Endothelial cell of umbilical vein (primary cell): ENCODE measurements around the gene TFAM. TPM values are rescaled to one million over a fixed set of nuclear protein-coding genes. Genes with fewer than 3 reads are reported as not detected.

ENCODE experiments used
- BruUV-seq: library from RNA; stranded (reverse); fragments of 400-500 nt; replicated peaks from 2 replicates; lab custom pipeline; 2021; lab: Mats Ljungman, UMichigan
- CTCF ChIA-PET: fragments of 300-600, 350-600 bp; sonication (Branson Sonifier 250); formaldehyde crosslinking; loops from one replicate; lab custom pipeline; 2021; ENCODE audit warnings: antibody characterized with exemption, inconsistent platforms; lab: Charles Lee
- POLR2A ChIA-PET: fragments of 300-600, 350-600 bp; sonication (Branson Sonifier 250); formaldehyde crosslinking; loops from one replicate; lab custom pipeline; 2021; ENCODE audit warnings: antibody characterized with exemption, inconsistent platforms; lab: Charles Lee
- DNase-seq: peaks from one replicate; pipeline ENCODE4 v3.0.0-alpha.2; 2011; ENCODE audit warnings: low read depth, low spot score
- FAIRE-seq: peaks from 2 replicates; lab custom pipeline; 2011; peaks lifted over from hg19 to GRCh38; lab: Jason Lieb, UNC
- H2AFZ ChIP-seq: 2 replicates; pipeline ENCODE4 v1.6.0; 2012; ENCODE audit warnings: low read depth, low read length, control low read depth, inconsistent platforms
- H3K27ac ChIP-seq: 2 replicates; pipeline ENCODE4 v1.5.1; 2011; ENCODE audit warnings: low read depth, mild to moderate bottlenecking, control low read depth, low read length, moderate library complexity; ENCODE audit not compliant: insufficient read depth
- H3K27me3 ChIP-seq, 2 experiments: 2 replicates each; pipeline versions ENCODE4 v1.6.0 to v1.6.1; 2011; ENCODE audit warnings: low read length in 2 of 2, mixed read lengths in 1 of 2; ENCODE audit not compliant: control insufficient read depth in 2 of 2, insufficient read depth in 2 of 2
- H3K36me3 ChIP-seq, 2 experiments: 2 replicates in 1 of 2; 3 replicates in 1 of 2; pipeline ENCODE4 v1.5.1; 2011; ENCODE audit warnings: low read length in 2 of 2, mild to moderate bottlenecking in 1 of 2, moderate library complexity in 1 of 2; ENCODE audit not compliant: control insufficient read depth in 2 of 2, insufficient read depth in 2 of 2; ENCODE audit errors: extremely low read depth in 1 of 2
- H3K4me1 ChIP-seq: 3 replicates; pipeline ENCODE4 v1.5.1; 2011; ENCODE audit warnings: mild to moderate bottlenecking, low read length; ENCODE audit not compliant: control insufficient read depth, insufficient read depth; ENCODE audit errors: extremely low read depth
- H3K4me2 ChIP-seq: 2 replicates; pipeline ENCODE4 v1.6.1; 2011; ENCODE audit warnings: low read length, control low read depth, mixed read lengths; ENCODE audit not compliant: insufficient read depth
- H3K4me3 ChIP-seq, 3 experiments: fragments of 200-600 bp in 1 of 3; sonication (generic), shearing (Covaris generic) in 1 of 3; replicated peaks in 1 of 3; 2 replicates each; pipeline ENCODE4 v1.5.1; 2011 to 2016; ENCODE audit warnings: control low read depth in 3 of 3, low read length in 3 of 3, mild to moderate bottlenecking in 2 of 3, inconsistent platforms in 1 of 3, low read depth in 1 of 3, moderate library complexity in 1 of 3; ENCODE audit not compliant: insufficient read depth in 1 of 3
- H3K79me2 ChIP-seq: 2 replicates; pipeline ENCODE4 v1.6.0; 2012; ENCODE audit warnings: low read length, inconsistent platforms; ENCODE audit not compliant: control insufficient read depth, insufficient read depth
- H3K9ac ChIP-seq: replicated peaks from 2 replicates; pipeline ENCODE3; 2011; ENCODE audit warnings: low read length, control low read depth; ENCODE audit not compliant: insufficient read depth; ENCODE audit errors: extremely low read depth
- H3K9me1 ChIP-seq: replicated peaks from 3 replicates; pipeline ENCODE4 v1.6.0; 2011; ENCODE audit warnings: mild to moderate bottlenecking, low read length; ENCODE audit not compliant: control insufficient read depth, insufficient read depth; ENCODE audit errors: extremely low read depth
- H3K9me3 ChIP-seq: replicated peaks from 2 replicates; pipeline ENCODE4 v1.5.1; 2012; ENCODE audit warnings: low read length, inconsistent platforms; ENCODE audit not compliant: control insufficient read depth, insufficient read depth
- H4K20me1 ChIP-seq: replicated peaks from 2 replicates; pipeline ENCODE3; 2011; ENCODE audit warnings: mild to moderate bottlenecking, low read length; ENCODE audit not compliant: control insufficient read depth, insufficient read depth; ENCODE audit errors: extremely low read depth
- EZH2 ChIP-seq: IDR thresholded peaks from 2 replicates; pipeline ENCODE4 v1.6.1; 2012; ENCODE audit warnings: borderline replicate concordance, low read depth, mild to moderate bottlenecking, moderate library complexity, low read length, inconsistent platforms; ENCODE audit not compliant: severe bottlenecking
- FOS ChIP-seq: IDR thresholded peaks from 2 replicates; pipeline ENCODE4 v1.6.1; 2011; ENCODE audit warnings: mild to moderate bottlenecking, low read length, moderate library complexity, borderline replicate concordance; ENCODE audit not compliant: insufficient read depth
- GATA2 ChIP-seq: IDR thresholded peaks from 2 replicates; pipeline ENCODE4 v1.7.0; 2011; ENCODE audit warnings: low read depth, mild to moderate bottlenecking, moderate library complexity, mixed read lengths, low read length; ENCODE audit not compliant: insufficient read length, insufficient read depth
- JUN ChIP-seq: IDR thresholded peaks from 2 replicates; pipeline ENCODE4 v1.6.1; 2011; ENCODE audit warnings: borderline replicate concordance, low read depth; ENCODE audit not compliant: insufficient read length, insufficient read depth
- MYC ChIP-seq: IDR thresholded peaks from one replicate; pipeline ENCODE4 v1.6.1; 2011; ENCODE audit warnings: mild to moderate bottlenecking, low read depth, low read length
- POLR2A ChIP-seq: IDR thresholded peaks from 2 replicates; pipeline ENCODE4 v1.6.1; 2012; ENCODE audit warnings: low read depth, mild to moderate bottlenecking, control low read depth, low read length
- POLR2AphosphoS5 ChIP-seq: IDR thresholded peaks from 2 replicates; pipeline ENCODE4 v1.6.1; 2012; ENCODE audit warnings: low read depth, mild to moderate bottlenecking, control low read depth, low read length, moderate library complexity; ENCODE audit not compliant: insufficient read depth
- dilution Hi-C: fragments of 300-500 bp; cut with MboI; formaldehyde crosslinking; loops from one replicate; pipeline ENCODE4 v1.15.0; 2019; ENCODE audit warnings: low sequenced_read_pairs; ENCODE audit not compliant: extremely low pct_ligation_motif_present
- intact Hi-C: fragments of 100-400 bp; cut with micrococcal nuclease; formaldehyde crosslinking; loops from one replicate; pipeline ENCODE4 v1.10.0; 2022
- polyA plus RNA-seq, 4 experiments: library from polyadenylated mRNA; depleted of rRNA in 3 of 4; stranded (reverse) in 3 of 4; unstranded in 1 of 4; fragments of >200 nt; gene quantifications; 2 replicates each; pipeline versions ENCODE4 v1.2.1 to v1.2.3, GENCODE V29; 2011 to 2012; ENCODE audit warnings: missing spikeins in 1 of 4
- total RNA-seq: library from RNA; stranded (reverse); gene quantifications from 2 replicates; pipeline ENCODE4 v1.2.3, GENCODE V29; 2021
- TF ChIP-seq, protein P1 (sequence below): IDR thresholded peaks from 2 replicates; pipeline ENCODE4 v1.6.1; 2011; ENCODE audit not compliant: insufficient read depth, insufficient read length
- TF ChIP-seq, protein P2 (sequence below), 2 donors: IDR thresholded peaks; 1 replicate in 1 of 2; 2 replicates in 1 of 2; pipeline ENCODE4 v1.5.1; 2011; ENCODE audit warnings: low read length in 2 of 2, mild to moderate bottlenecking in 2 of 2, moderate library complexity in 2 of 2, control low read depth in 1 of 2, inconsistent platforms in 1 of 2, low read depth in 1 of 2; ENCODE audit not compliant: insufficient read depth in 1 of 2; ENCODE audit errors: extremely low read depth in 1 of 2

The TFAM gene
- total and polyA plus RNA-seq, 2 donors (not counting 3 experiments of a cell fraction or from before 2014, with no cell fraction given): 21.3 to 45.1 TPM

GRCh38 chr10:58356756-58357155, 28.5 kb upstream of the TFAM start:
- peaks cover 11% of the 10 kb centered on the region for H3K4me1 ChIP-seq
- no peaks in the 10 kb centered on the region for H3K36me3 ChIP-seq
- no peak overlapping the region for H3K4me3 ChIP-seq
- H3K4me2 ChIP-seq: no peak overlapping the region
- ChIA-PET POLR2A (no interaction called here), CTCF (interaction anchor here (2.2 kb wide), 1 partner anchor 8 kb away, joined by 6 read pairs; no protein-coding TSS in a partner anchor)
- no peak overlapping the region for H3K27ac ChIP-seq
- H3K79me2 ChIP-seq: peaks cover 27% of the 10 kb centered on the region
- no peak overlapping the region for H2AFZ ChIP-seq
- DNase-seq: no peak
- no peak overlapping the region for H3K9ac ChIP-seq
- H3K9me1 ChIP-seq: no peaks in the 10 kb centered on the region
- H3K9me3 ChIP-seq: no peaks in the 10 kb centered on the region
- intact Hi-C loops: no loop called here
- TF ChIP-seq EZH2 (no peak), JUN (no peak), POLR2A (no peak), MYC (no peak), FOS (no peak), GATA2 (no peak), POLR2AphosphoS5 (no peak)
- TF ChIP-seq, protein P1, sequence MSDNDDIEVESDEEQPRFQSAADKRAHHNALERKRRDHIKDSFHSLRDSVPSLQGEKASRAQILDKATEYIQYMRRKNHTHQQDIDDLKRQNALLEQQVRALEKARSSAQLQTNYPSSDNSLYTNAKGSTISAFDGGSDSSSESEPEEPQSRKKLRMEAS: no peak
- TF ChIP-seq, protein P2, sequence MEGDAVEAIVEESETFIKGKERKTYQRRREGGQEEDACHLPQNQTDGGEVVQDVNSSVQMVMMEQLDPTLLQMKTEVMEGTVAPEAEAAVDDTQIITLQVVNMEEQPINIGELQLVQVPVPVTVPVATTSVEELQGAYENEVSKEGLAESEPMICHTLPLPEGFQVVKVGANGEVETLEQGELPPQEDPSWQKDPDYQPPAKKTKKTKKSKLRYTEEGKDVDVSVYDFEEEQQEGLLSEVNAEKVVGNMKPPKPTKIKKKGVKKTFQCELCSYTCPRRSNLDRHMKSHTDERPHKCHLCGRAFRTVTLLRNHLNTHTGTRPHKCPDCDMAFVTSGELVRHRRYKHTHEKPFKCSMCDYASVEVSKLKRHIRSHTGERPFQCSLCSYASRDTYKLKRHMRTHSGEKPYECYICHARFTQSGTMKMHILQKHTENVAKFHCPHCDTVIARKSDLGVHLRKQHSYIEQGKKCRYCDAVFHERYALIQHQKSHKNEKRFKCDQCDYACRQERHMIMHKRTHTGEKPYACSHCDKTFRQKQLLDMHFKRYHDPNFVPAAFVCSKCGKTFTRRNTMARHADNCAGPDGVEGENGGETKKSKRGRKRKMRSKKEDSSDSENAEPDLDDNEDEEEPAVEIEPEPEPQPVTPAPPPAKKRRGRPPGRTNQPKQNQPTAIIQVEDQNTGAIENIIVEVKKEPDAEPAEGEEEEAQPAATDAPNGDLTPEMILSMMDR (IDR thresholded peaks at IDR 0.05; ENCODE audit: extremely low read depth in 1 of 2, insufficient read depth in 1 of 2, low read depth in 1 of 2, low read length in 2 of 2): no peak
- no TSS peak for BruUV-seq
- H3K27me3 ChIP-seq: no peaks in the 10 kb centered on the region
- peaks cover 5% of the 10 kb centered on the region for H4K20me1 ChIP-seq
- FAIRE-seq: no peak
- dilution Hi-C loops: no loop called here
